Measurements from ENCODE around the gene DOCK9.

DOCK9 gene

GRCh38 chr13:98957731-98958442 lies 20.0 kb downstream of the DOCK9 start:
- no CpG with 5 or more reads among the region's 3 CpGs for WGBS (ENCODE audit: extremely low coverage, insufficient coverage, insufficient read length)
- no peak overlapping the region for H4K12ac ChIP-seq (ENCODE audit: low read depth, low read length)

GRCh38 chr13:98955336-98955735 lies 22.5 kb downstream of the DOCK9 start:
- no CpG with 5 or more reads among the region's 9 CpGs for WGBS (ENCODE audit: extremely low coverage, insufficient coverage, insufficient read length)

More at GRCh38 chr13:98957731-98958442, 20.0 kb downstream of the DOCK9 start:
- H4K8ac ChIP-seq (ENCODE audit: low read depth, low read length), result peak overlapping the region; percentile 13
- peak overlapping the region; percentile 39 for H3K4ac ChIP-seq (ENCODE audit: low read depth, low read length)
- no peak for DNase-seq
- H3K9ac ChIP-seq (ENCODE audit: low read length), result no peak overlapping the region
- H2BK5ac ChIP-seq (ENCODE audit: low read depth, low read length, poor library complexity), result no peak overlapping the region
- peaks cover 18 to 28% of the 10 kb centered on the region in 2 experiments for H3K4me1 ChIP-seq (ENCODE audit: control insufficient read depth in 1 of 2, insufficient read depth in 2 of 2, low read length in 2 of 2)
- no peak overlapping the region for H4K91ac ChIP-seq (ENCODE audit: low read depth, low read length)
- no peak overlapping the region for H3K4me2 ChIP-seq (ENCODE audit: low read length)
- no peaks in the 10 kb centered on the region for H3K27me3 ChIP-seq (ENCODE audit: insufficient read depth, low read length)
- no peak overlapping the region for H2BK120ac ChIP-seq (ENCODE audit: insufficient read depth, low read length, poor library complexity)
- H3K27ac ChIP-seq (ENCODE audit: low read depth, low read length), result no peak overlapping the region
- H3K79me1 ChIP-seq (ENCODE audit: low read length), result peaks cover 11% of the 10 kb centered on the region
- H2AK5ac ChIP-seq (ENCODE audit: low read length), result peak overlapping the region; percentile 35
- H3K14ac ChIP-seq (ENCODE audit: low read length), result no peak overlapping the region
- H3K9me3 ChIP-seq (ENCODE audit: insufficient read depth, low read depth, low read length), result no peaks in the 10 kb centered on the region
- H2BK12ac ChIP-seq (ENCODE audit: low read length), result no peak overlapping the region
- no peak overlapping the region for H3K4me3 ChIP-seq (ENCODE audit: low read depth, low read length)
- no peak overlapping the region for H3K23ac ChIP-seq (ENCODE audit: low read length)
- H2AFZ ChIP-seq (ENCODE audit: insufficient read depth, low read length, poor library complexity), result no peak overlapping the region
- peaks cover 5% of the 10 kb centered on the region in 2 experiments for H3K36me3 ChIP-seq (ENCODE audit: control insufficient read depth in 1 of 2, insufficient read depth in 2 of 2, low read length in 2 of 2)
- H3K18ac ChIP-seq (ENCODE audit: low read length), result peak overlapping the region; percentile 32
- peaks cover 3% of the 10 kb centered on the region for H3K79me2 ChIP-seq (ENCODE audit: control insufficient read depth, insufficient read depth, low read length, poor library complexity)

GRCh38 chr13:98954313-98954712 lies 23.6 kb downstream of the DOCK9 start:
- no peak overlapping the region for H2BK120ac ChIP-seq (ENCODE audit: insufficient read depth, low read length, poor library complexity)
- H2BK12ac ChIP-seq (ENCODE audit: low read length), result no peak overlapping the region
- H3K79me1 ChIP-seq (ENCODE audit: low read length), result no peaks in the 10 kb centered on the region
- H3K4ac ChIP-seq (ENCODE audit: low read depth, low read length), result peak overlapping the region; percentile 6
- no peak for DNase-seq
- no peak overlapping the region for H3K14ac ChIP-seq (ENCODE audit: low read length)
- no peak overlapping the region for H3K9ac ChIP-seq (ENCODE audit: low read length)
- H3K4me3 ChIP-seq (ENCODE audit: low read depth, low read length), result no peak overlapping the region
- peaks cover 2 to 7% of the 10 kb centered on the region in 2 experiments for H3K36me3 ChIP-seq (ENCODE audit: control insufficient read depth in 1 of 2, insufficient read depth in 2 of 2, low read length in 2 of 2)
- H2AK5ac ChIP-seq (ENCODE audit: low read length), result no peak overlapping the region
- no peaks in the 10 kb centered on the region for H3K9me3 ChIP-seq (ENCODE audit: insufficient read depth, low read depth, low read length)
- H3K79me2 ChIP-seq (ENCODE audit: control insufficient read depth, insufficient read depth, low read length, poor library complexity), result peaks cover 3% of the 10 kb centered on the region
- H3K27me3 ChIP-seq (ENCODE audit: insufficient read depth, low read length), result no peaks in the 10 kb centered on the region
- H3K23ac ChIP-seq (ENCODE audit: low read length), result no peak overlapping the region
- WGBS (ENCODE audit: extremely low coverage, insufficient coverage, insufficient read length), result no CpG with 5 or more reads among the region's 4 CpGs
- H4K12ac ChIP-seq (ENCODE audit: low read depth, low read length), result no peak overlapping the region
- no peak overlapping the region for H2AFZ ChIP-seq (ENCODE audit: insufficient read depth, low read length, poor library complexity)
- H4K91ac ChIP-seq (ENCODE audit: low read depth, low read length), result no peak overlapping the region
- no peak overlapping the region for H3K4me2 ChIP-seq (ENCODE audit: low read length)
- no peak overlapping the region for H2BK5ac ChIP-seq (ENCODE audit: low read depth, low read length, poor library complexity)
- H3K18ac ChIP-seq (ENCODE audit: low read length), result no peak overlapping the region
- H3K4me1 ChIP-seq (ENCODE audit: control insufficient read depth in 1 of 2, insufficient read depth in 2 of 2, low read length in 2 of 2), result peaks cover 1 to 2% of the 10 kb centered on the region in 2 experiments
- no peak overlapping the region for H3K27ac ChIP-seq (ENCODE audit: low read depth, low read length)
- H4K8ac ChIP-seq (ENCODE audit: low read depth, low read length), result no peak overlapping the region

More at GRCh38 chr13:98955336-98955735, 22.5 kb downstream of the DOCK9 start:
- Histone ChIP-seq H2AFZ (ENCODE audit: insufficient read depth, low read length, poor library complexity) (no peak overlapping the region), H3K4me3 (ENCODE audit: low read depth, low read length) (no peak overlapping the region), H3K36me3 (ENCODE audit: control insufficient read depth in 1 of 2, insufficient read depth in 2 of 2, low read length in 2 of 2) (peaks cover 5 to 7% of the 10 kb centered on the region in 2 experiments), H3K23ac (ENCODE audit: low read length) (no peak overlapping the region), H4K12ac (ENCODE audit: low read depth, low read length) (no peak overlapping the region), H2BK120ac (ENCODE audit: insufficient read depth, low read length, poor library complexity) (no peak overlapping the region), H3K9ac (ENCODE audit: low read length) (no peak overlapping the region), H3K4ac (ENCODE audit: low read depth, low read length) (no peak overlapping the region), H3K9me3 (ENCODE audit: insufficient read depth, low read depth, low read length) (no peaks in the 10 kb centered on the region), H3K79me1 (ENCODE audit: low read length) (no peaks in the 10 kb centered on the region), H2BK5ac (ENCODE audit: low read depth, low read length, poor library complexity) (no peak overlapping the region), H4K8ac (ENCODE audit: low read depth, low read length) (no peak overlapping the region), H3K27me3 (ENCODE audit: insufficient read depth, low read length) (no peaks in the 10 kb centered on the region), H3K4me1 (ENCODE audit: control insufficient read depth in 1 of 2, insufficient read depth in 2 of 2, low read length in 2 of 2) (peaks cover 3 to 10% of the 10 kb centered on the region in 2 experiments), H4K91ac (ENCODE audit: low read depth, low read length) (no peak overlapping the region), H3K79me2 (ENCODE audit: control insufficient read depth, insufficient read depth, low read length, poor library complexity) (peaks cover 3% of the 10 kb centered on the region), H2AK5ac (ENCODE audit: low read length) (no peak overlapping the region), H3K18ac (ENCODE audit: low read length) (no peak overlapping the region), H2BK12ac (ENCODE audit: low read length) (no peak overlapping the region), H3K4me2 (ENCODE audit: low read length) (no peak overlapping the region), H3K27ac (ENCODE audit: low read depth, low read length) (no peak overlapping the region), H3K14ac (ENCODE audit: low read length) (no peak overlapping the region)
- peak; percentile 57 to 87 for DNase-seq

- H4K8ac ChIP-seq (ENCODE audit: low read depth, low read length), result no peak overlapping the region
- DNase-seq, result no peak
- H3K14ac ChIP-seq (ENCODE audit: low read length), result no peak overlapping the region
- H3K23ac ChIP-seq (ENCODE audit: low read length), result no peak overlapping the region
- peaks cover 2 to 7% of the 10 kb centered on the region in 2 experiments for H3K36me3 ChIP-seq (ENCODE audit: control insufficient read depth in 1 of 2, insufficient read depth in 2 of 2, low read length in 2 of 2)
- H4K12ac ChIP-seq (ENCODE audit: low read depth, low read length), result no peak overlapping the region
- no peak overlapping the region for H2BK120ac ChIP-seq (ENCODE audit: insufficient read depth, low read length, poor library complexity)
- H3K18ac ChIP-seq (ENCODE audit: low read length), result no peak overlapping the region
- no peaks in the 10 kb centered on the region for H3K27me3 ChIP-seq (ENCODE audit: insufficient read depth, low read length)
- no peak overlapping the region for H3K4me2 ChIP-seq (ENCODE audit: low read length)
- H2AFZ ChIP-seq (ENCODE audit: insufficient read depth, low read length, poor library complexity), result no peak overlapping the region
- H2BK12ac ChIP-seq (ENCODE audit: low read length), result no peak overlapping the region
- H3K4ac ChIP-seq (ENCODE audit: low read depth, low read length), result no peak overlapping the region
- H2BK5ac ChIP-seq (ENCODE audit: low read depth, low read length, poor library complexity), result no peak overlapping the region
- no peak overlapping the region for H4K91ac ChIP-seq (ENCODE audit: low read depth, low read length)
- peaks cover 6% of the 10 kb centered on the region for H3K79me1 ChIP-seq (ENCODE audit: low read length)
- H3K4me1 ChIP-seq (ENCODE audit: control insufficient read depth in 1 of 2, insufficient read depth in 2 of 2, low read length in 2 of 2), result peaks cover 6 to 7% of the 10 kb centered on the region in 2 experiments
- H3K4me3 ChIP-seq (ENCODE audit: low read depth, low read length), result no peak overlapping the region
- WGBS (ENCODE audit: extremely low coverage, insufficient coverage, insufficient read length), result no CpG with 5 or more reads among the region's 6 CpGs
- H2AK5ac ChIP-seq (ENCODE audit: low read length), result no peak overlapping the region
- H3K9me3 ChIP-seq (ENCODE audit: insufficient read depth, low read depth, low read length), result no peaks in the 10 kb centered on the region
- H3K79me2 ChIP-seq (ENCODE audit: control insufficient read depth, insufficient read depth, low read length, poor library complexity), result peaks cover 2% of the 10 kb centered on the region
- no peak overlapping the region for H3K9ac ChIP-seq (ENCODE audit: low read length)
- no peak overlapping the region for H3K27ac ChIP-seq (ENCODE audit: low read depth, low read length)
Observed at GRCh38 chr13:98951266-98951665, 26.6 kb downstream of the DOCK9 start.

Measured in trophoblast cell (in vitro differentiated cells and primary cell).